ENCODE measurements around the gene IVNS1ABP. TPM values are rescaled to one million over a fixed set of nuclear protein-coding genes. Genes with fewer than 3 reads are reported as not detected.

Gene IVNS1ABP
- total and polyA plus RNA-seq, 9 donors = 31.2 to 73.9 (median 54.2) TPM

GRCh38 chr1:185309566-185309965 lies 7.5 kb downstream of the IVNS1ABP start:
- peaks cover 6% of the 10 kb centered on the region for H3K4me1 ChIP-seq (ENCODE audit: insufficient read depth)
- intact Hi-C loops (cut with DNase I) = no loop called here
- DNase-seq = no peak
- 28 to 34% (median 32%) methylated on average over 2 of the region's 2 CpGs for WGBS, 3 donors
- no peak overlapping the region for H3K4me3 ChIP-seq
- H3K27ac ChIP-seq = no peak overlapping the region
- H3K36me3 ChIP-seq = no peaks in the 10 kb centered on the region
- no peaks in the 10 kb centered on the region for H3K9me3 ChIP-seq
- H3K27me3 ChIP-seq = no peaks in the 10 kb centered on the region
- TF ChIP-seq POLR2A (IDR thresholded peaks at IDR 0.05) (no peak), EP300 (IDR thresholded peaks at IDR 0.05) (no peak)
- TF ChIP-seq, protein P1, sequence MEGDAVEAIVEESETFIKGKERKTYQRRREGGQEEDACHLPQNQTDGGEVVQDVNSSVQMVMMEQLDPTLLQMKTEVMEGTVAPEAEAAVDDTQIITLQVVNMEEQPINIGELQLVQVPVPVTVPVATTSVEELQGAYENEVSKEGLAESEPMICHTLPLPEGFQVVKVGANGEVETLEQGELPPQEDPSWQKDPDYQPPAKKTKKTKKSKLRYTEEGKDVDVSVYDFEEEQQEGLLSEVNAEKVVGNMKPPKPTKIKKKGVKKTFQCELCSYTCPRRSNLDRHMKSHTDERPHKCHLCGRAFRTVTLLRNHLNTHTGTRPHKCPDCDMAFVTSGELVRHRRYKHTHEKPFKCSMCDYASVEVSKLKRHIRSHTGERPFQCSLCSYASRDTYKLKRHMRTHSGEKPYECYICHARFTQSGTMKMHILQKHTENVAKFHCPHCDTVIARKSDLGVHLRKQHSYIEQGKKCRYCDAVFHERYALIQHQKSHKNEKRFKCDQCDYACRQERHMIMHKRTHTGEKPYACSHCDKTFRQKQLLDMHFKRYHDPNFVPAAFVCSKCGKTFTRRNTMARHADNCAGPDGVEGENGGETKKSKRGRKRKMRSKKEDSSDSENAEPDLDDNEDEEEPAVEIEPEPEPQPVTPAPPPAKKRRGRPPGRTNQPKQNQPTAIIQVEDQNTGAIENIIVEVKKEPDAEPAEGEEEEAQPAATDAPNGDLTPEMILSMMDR (IDR thresholded peaks at IDR 0.05) = no peak

- H3K4me1 ChIP-seq (ENCODE audit: insufficient read depth) = peaks cover 6% of the 10 kb centered on the region
- H3K27ac ChIP-seq = no peak overlapping the region
- H3K9me3 ChIP-seq = no peaks in the 10 kb centered on the region
- H3K4me3 ChIP-seq = no peak overlapping the region
- intact Hi-C loops (cut with DNase I) = no loop called here
- H3K27me3 ChIP-seq = no peaks in the 10 kb centered on the region
- no peaks in the 10 kb centered on the region for H3K36me3 ChIP-seq
- WGBS, 3 donors = 93 to 100% (median 95%) methylated on average over 1 of the region's 1 CpG
- DNase-seq = no peak
- TF ChIP-seq POLR2A (IDR thresholded peaks at IDR 0.05) = no peak
- TF ChIP-seq EP300 (IDR thresholded peaks at IDR 0.05) = no peak
- TF ChIP-seq, protein P1 (IDR thresholded peaks at IDR 0.05) = no peak
Observed at GRCh38 chr1:185308126-185308525, 8.9 kb downstream of the IVNS1ABP start.

GRCh38 chr1:185305419-185305818 lies 11.6 kb downstream of the IVNS1ABP start:
- no peak for DNase-seq
- Histone ChIP-seq H3K27me3 (no peaks in the 10 kb centered on the region), H3K9me3 (no peaks in the 10 kb centered on the region), H3K27ac (no peak overlapping the region), H3K4me1 (ENCODE audit: insufficient read depth) (peaks cover 2% of the 10 kb centered on the region), H3K36me3 (no peaks in the 10 kb centered on the region), H3K4me3 (no peak overlapping the region)
- intact Hi-C loops (cut with DNase I) = no loop called here
- 88 to 99% (median 93%) methylated on average over 3 of the region's 3 CpGs for WGBS, 3 donors
- no peak for TF ChIP-seq EP300 (IDR thresholded peaks at IDR 0.05)
- TF ChIP-seq POLR2A (IDR thresholded peaks at IDR 0.05) = no peak
- TF ChIP-seq, protein P1 (IDR thresholded peaks at IDR 0.05) = no peak

GRCh38 chr1:185300152-185300551 lies 16.9 kb downstream of the IVNS1ABP start:
- intact Hi-C loops (cut with DNase I) = no loop called here
- H3K27ac ChIP-seq = no peak overlapping the region
- no peak for DNase-seq
- H3K4me3 ChIP-seq = no peak overlapping the region
- WGBS, 3 donors = 94 to 95% (median 94%) methylated on average over 6 of the region's 6 CpGs
- H3K27me3 ChIP-seq = no peaks in the 10 kb centered on the region
- H3K4me1 ChIP-seq (ENCODE audit: insufficient read depth) = no peaks in the 10 kb centered on the region
- H3K36me3 ChIP-seq = no peaks in the 10 kb centered on the region
- TF ChIP-seq EP300 (IDR thresholded peaks at IDR 0.05) (no peak), POLR2A (IDR thresholded peaks at IDR 0.05) (no peak)
- TF ChIP-seq, protein P1 (IDR thresholded peaks at IDR 0.05) = no peak
- H3K9me3 ChIP-seq = no peaks in the 10 kb centered on the region
